ENCODE measurements around the gene HCRTR1.

GRCh38 chr1:31654474-31654776 is 36.9 kb downstream of the HCRTR1 start:
- TF ChIP-seq, protein P1, sequence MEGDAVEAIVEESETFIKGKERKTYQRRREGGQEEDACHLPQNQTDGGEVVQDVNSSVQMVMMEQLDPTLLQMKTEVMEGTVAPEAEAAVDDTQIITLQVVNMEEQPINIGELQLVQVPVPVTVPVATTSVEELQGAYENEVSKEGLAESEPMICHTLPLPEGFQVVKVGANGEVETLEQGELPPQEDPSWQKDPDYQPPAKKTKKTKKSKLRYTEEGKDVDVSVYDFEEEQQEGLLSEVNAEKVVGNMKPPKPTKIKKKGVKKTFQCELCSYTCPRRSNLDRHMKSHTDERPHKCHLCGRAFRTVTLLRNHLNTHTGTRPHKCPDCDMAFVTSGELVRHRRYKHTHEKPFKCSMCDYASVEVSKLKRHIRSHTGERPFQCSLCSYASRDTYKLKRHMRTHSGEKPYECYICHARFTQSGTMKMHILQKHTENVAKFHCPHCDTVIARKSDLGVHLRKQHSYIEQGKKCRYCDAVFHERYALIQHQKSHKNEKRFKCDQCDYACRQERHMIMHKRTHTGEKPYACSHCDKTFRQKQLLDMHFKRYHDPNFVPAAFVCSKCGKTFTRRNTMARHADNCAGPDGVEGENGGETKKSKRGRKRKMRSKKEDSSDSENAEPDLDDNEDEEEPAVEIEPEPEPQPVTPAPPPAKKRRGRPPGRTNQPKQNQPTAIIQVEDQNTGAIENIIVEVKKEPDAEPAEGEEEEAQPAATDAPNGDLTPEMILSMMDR (IDR thresholded peaks at IDR 0.05) = no peak
- no peak for TF ChIP-seq POLR2A (IDR thresholded peaks at IDR 0.05)

All from heart left ventricle (tissue), 13 donors.